GM21423 (cell line): ENCODE results near the gene GPR35.

Experiments
- ATAC-seq: cut with Tn5 transposase; IDR thresholded peaks from one replicate; pipeline ENCODE4 v1.9.1; 2021; ENCODE audit warnings: mild to moderate bottlenecking, moderate library complexity; ENCODE audit not compliant: unreplicated experiment

GPR35 gene

GRCh38 chr2:240588669-240589068 is 36.6 kb upstream of the GPR35 start:
- ATAC-seq = no peak

DNA sequence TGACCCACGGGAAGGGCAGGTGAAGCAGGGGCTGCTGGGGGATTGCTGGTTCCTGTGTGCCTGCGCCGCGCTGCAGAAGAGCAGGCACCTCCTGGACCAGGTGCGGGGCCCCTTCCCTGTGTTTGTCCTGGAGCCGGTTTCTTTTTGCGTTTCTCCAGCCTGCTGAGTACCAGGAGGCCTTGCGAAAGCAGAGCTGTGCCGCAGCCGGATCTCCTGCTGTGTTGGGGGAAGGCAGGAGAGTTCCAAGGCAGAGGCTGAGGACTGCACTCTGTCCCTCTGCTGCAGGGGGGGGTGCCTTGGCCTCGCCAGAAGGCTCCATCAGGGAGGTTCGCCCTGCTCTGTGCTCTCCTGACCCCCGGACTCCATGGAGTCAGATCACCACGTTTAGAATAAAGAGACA is 35.9 kb upstream of the GPR35 start:
- no peak for ATAC-seq

GRCh38 chr2:240589850-240590525 is 35.3 kb upstream of the GPR35 start:
- no peak for ATAC-seq

- no peak for ATAC-seq
Observed at GRCh38 chr2:240590681-240591111, 34.6 kb upstream of the GPR35 start.

DNA sequence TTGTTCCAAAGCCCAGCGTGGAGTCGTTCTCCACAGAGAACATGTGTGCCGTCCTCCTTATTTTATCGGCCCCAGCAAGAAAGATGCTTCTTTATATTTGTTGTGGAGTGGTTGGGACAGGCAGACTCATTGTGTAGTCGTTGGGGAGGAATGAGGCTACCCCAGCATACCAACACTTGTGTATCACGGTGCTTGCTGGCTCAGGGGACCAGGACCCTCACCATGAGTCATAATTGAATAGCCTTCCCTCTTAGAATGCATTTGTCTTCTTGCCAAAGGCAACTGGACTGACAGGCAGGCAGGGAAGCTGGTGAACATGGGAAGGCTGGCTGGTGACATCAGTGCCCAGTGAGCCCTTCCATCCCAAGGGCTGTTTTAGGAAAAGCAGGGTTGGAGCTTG is 34.1 kb upstream of the GPR35 start:
- no peak for ATAC-seq

DNA sequence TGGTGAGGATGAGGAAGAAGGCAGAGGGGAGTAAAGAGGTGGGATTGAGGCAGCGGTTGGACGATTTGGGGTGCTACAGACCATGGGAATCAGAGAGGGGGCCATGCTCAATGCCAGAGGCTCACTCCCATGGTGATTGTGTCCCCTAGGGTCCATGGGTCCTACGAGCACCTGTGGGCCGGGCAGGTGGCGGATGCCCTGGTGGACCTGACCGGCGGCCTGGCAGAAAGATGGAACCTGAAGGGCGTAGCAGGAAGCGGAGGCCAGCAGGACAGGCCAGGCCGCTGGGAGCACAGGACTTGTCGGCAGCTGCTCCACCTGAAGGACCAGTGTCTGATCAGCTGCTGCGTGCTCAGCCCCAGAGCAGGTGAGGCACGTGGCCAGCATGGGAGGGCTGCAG is 33.5 kb upstream of the GPR35 start:
- no peak for ATAC-seq

- ATAC-seq = no peak
Observed at GRCh38 chr2:240593026-240593702, 32.1 kb upstream of the GPR35 start.

- ATAC-seq = no peak
Observed at GRCh38 chr2:240593703-240594451, 31.4 kb upstream of the GPR35 start.

GRCh38 chr2:240594511-240595380 is 30.5 kb upstream of the GPR35 start:
- ATAC-seq = no peak

DNA sequence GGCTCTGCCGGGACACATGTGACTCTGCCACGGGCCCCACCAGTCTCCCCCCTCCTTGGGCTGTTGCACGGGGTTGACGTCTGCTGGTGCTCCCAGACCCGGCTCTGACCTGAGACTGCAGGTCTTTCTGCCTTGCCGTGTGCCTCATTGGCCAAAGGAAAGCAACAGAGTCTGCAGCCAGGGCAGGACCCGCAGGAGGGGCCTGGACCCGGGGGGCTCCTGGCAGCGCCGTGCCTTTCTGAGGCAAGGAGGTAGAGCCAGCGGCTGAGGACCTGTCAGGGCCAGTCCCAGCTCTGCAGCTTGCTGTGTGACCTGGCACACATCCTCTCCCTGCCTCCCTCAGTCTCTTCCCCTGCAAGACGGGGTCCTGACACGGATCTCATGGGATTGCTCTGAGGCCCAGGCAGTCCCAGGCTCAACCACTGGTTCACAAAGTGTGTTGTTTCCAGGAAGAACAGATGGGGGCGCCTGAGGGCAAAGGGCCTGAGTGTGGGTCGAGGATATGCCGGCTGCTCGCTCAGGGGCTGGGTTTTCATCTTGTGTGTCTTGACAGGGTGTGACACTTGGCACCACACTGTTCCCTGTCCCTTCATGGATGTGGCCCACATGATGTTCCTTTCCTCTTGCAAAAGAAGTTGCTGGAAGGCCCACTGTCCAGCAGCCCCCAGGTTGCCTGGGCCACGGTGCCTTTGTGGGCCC is 29.8 kb upstream of the GPR35 start:
- no peak for ATAC-seq

DNA sequence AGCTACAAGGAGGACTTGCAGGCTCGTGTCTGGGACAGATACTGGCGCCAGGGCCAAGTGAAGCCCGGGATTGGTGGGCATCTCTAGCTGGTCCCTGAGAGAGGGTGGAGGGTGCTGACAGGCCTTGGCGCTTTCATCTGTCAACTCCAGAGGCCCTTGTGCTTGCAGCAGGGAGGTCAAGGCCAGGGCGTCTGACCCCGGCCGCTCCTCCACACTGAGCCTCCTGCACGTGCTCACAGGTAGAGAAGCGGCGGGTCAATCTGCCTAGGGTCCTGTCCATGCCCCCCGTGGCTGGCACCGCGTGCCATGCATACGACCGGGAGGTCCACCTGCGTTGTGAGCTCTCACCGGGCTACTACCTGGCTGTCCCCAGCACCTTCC is 29.2 kb upstream of the GPR35 start:
- ATAC-seq = no peak

DNA sequence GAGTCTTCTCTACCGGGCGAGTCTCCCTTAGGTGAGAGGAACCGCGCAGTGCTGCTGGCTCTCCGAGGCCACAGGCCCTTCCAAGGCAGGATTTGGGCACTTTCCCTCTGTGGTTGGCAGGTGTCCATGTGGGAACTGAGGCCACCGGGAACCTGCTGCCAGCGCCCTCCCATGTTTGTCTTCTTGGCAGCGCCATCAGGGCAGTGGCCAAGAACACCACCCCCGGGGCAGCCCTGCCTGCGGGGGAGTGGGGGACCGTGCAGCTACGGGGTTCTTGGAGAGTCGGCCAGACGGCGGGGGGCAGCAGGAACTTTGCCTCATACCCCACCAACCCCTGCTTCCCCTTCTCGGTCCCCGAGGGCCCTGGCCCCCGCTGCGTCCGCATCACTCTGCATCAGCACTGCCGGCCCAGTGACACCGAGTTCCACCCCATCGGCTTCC is 28.8 kb upstream of the GPR35 start:
- ATAC-seq = no peak

DNA sequence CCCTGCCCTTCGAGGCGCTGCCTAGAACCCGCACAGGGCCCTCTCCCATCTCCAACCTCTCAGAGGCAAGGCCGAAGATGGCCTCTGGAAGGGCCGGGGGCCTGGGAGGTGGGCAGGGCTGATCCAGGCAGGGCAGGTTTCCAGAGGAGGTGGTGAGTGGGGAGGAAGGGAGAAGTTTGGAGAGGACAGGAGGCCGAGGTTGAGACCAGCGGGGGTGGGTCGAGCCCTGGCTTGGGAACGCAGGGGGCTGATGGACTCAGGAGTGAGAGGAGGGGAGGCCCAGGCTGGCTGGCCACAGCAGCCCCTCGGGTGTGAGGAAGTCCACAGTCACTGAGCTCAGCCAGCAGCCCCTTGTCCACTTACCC is 28.2 kb upstream of the GPR35 start:
- ATAC-seq = no peak

DNA sequence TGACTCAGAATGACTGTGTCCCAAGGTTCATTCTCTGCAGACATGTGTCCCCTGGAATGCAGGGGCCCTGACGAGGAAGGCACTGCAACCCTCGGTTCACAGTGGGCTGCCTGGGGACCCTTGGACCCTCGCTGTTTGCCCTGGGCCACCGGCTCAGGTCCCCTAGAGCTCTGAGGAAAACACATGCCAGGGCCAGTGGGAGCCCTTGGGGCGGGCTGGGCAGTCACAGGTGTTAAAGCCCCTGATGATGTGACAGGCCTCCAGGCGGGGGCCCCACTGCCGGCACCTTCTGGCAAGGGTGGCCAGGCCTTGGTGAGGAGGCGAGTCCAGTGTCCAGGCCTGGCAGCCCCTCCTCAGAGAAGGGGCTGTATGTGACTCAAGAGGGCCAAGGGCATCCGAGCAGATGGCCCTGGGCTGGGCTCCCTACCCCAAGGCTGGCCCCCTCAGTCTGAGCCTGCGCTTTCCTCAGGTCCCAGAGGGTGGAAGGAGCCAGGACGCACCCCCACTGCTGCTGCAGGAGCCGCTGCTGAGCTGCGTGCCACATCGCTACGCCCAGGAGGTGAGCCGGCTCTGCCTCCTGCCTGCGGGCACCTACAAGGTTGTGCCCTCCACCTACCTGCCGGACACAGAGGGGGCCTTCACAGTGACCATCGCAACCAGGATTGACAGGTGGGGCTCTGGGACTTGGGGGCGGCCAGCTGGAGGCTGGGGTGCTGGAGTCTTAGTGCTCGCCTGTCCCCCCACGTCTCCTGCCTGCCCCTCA is 27.7 kb upstream of the GPR35 start:
- ATAC-seq = no peak

- no peak for ATAC-seq
Observed at GRCh38 chr2:240598311-240598911, 26.9 kb upstream of the GPR35 start.

DNA sequence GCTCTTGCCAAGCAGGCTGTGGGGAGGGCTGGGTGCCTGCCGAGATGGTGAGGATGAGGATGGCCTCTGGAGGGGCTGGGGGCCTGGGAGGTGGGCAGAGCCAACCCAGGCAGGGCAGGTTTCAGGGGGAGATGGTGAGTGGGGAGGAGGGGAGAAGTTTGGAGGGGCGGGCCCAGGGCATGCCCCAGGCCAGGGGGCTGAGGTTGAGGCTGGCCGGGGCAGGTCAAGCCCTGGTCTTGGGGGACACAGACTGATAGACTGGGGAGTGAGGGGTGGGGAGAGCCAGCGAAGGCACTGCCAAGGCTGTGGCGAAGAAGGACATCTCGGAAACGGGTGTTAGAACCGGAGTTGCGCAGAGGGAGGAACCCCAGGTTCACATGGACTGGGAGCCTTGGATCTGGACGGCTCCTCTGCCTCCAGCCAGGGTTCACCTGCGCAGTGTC is 26.1 kb upstream of the GPR35 start:
- ATAC-seq = no peak

GRCh38 chr2:240600451-240600961 is 24.8 kb upstream of the GPR35 start:
- ATAC-seq = no peak

- ATAC-seq = no peak
Observed at GRCh38 chr2:240601061-240601830, 24.0 kb upstream of the GPR35 start.
